HG03025 (cell line): ENCODE results near the gene KRTAP1-5.
"Not testable (repeated sequence)": the region's sequence is repeated elsewhere in the genome, so short reads cannot be mapped to it uniquely, and the experiment has no call there.

Source experiments
- ATAC-seq: cut with Tn5 transposase; IDR thresholded peaks from one replicate; pipeline ENCODE4 v1.9.1; 2021; ENCODE audit warnings: mild to moderate bottlenecking, moderate library complexity; ENCODE audit not compliant: unreplicated experiment, low FRiP score

The KRTAP1-5 gene

DNA sequence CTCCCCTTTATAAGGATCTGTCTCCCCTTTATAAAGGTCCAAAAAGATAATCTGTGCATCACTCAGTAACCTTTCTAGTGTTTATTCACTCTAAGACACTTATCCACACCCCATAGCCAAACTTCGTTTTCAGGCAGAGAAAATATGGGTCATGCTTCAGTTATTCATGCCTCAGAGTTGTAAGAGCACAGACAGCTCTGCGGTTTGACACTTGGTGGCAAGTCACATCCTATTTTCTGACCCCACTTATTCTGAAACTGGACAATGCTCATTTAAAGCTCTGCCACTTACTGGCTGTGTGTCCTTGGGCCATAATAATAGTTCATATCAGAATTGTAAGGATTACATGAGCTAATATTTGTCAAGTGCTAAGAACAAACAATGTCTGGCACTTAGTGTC lies 22.1 kb upstream of the KRTAP1-5 start:
- no peak for ATAC-seq

DNA sequence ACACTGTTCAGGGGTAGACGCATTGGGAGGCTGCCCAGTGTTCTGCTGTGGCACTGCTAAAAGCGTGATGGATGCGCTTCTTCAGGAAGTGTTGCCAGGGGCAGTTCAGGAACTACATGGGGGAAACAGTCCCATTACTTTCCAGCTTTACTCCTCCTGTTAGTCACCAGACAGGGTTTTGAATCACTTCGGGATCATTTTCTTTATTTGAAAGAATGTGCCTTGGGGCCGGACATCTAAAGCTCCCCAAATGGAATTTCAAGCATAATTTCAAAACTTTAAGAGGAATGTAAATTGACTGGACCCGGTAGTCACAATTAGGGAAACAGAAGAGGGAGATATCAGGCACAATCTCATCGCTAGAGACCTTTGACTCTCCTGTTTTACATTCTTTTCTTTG lies 21.4 kb upstream of the KRTAP1-5 start:
- no peak for ATAC-seq

DNA sequence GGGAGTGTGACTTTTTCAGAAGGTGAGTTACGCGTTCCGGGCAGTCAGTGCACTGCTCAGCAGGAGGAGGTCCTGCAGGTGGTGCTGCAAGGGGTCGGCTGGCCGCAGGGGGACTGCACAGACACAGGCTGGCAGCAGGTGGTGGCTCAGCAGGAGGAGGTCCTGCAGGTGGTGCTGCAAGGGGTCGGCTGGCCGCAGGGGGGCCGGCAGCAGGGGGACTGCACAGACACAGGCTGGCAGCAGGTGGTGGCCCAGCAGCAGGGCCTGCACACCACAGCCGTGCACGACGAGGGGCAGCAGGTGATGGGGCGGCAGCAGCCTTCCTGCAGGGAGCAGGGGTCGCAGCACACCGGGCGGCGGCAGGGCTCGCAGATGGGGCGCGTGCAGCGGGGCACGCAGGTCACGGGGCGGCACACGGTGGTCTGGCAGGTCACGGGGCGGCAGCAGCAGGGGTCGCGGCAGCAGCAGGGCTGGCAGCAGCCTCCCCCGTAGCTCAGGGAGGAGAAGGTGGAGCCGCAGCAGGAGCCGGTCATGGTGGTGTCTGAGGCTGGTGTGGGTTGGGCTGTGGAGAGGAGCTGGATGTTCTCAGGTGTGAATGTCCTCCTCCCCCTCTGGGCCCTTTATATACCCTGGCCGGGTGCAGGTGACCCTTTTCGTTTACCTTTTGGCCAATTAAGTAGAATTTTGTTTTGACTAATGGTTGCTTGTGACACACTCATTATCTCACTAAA lies 19.9 kb upstream of the KRTAP1-5 start, which contains the start of gene KRTAP2-1:
KRTAP2-1 (minus strand) TSS at position 582 of the 731 bp plus-strand sequence; CDS start at position 533, 49 bp downstream.
- ATAC-seq = not testable (repeated sequence)

- no peak for ATAC-seq
These were observed 15.9 kb upstream of the KRTAP1-5 start for GRCh38 chr17:41042953-41043352.

GRCh38 chr17:41040783-41041571 lies 14.0 kb upstream of the KRTAP1-5 start, which contains the start of gene KRTAP1-1:
KRTAP1-1 (minus strand) TSS chr17:41041450; CDS start chr17:41041397, 53 bp downstream.
- not testable (repeated sequence) for ATAC-seq

GRCh38 chr17:41037853-41038350 lies 10.9 kb upstream of the KRTAP1-5 start:
- ATAC-seq = no peak

DNA sequence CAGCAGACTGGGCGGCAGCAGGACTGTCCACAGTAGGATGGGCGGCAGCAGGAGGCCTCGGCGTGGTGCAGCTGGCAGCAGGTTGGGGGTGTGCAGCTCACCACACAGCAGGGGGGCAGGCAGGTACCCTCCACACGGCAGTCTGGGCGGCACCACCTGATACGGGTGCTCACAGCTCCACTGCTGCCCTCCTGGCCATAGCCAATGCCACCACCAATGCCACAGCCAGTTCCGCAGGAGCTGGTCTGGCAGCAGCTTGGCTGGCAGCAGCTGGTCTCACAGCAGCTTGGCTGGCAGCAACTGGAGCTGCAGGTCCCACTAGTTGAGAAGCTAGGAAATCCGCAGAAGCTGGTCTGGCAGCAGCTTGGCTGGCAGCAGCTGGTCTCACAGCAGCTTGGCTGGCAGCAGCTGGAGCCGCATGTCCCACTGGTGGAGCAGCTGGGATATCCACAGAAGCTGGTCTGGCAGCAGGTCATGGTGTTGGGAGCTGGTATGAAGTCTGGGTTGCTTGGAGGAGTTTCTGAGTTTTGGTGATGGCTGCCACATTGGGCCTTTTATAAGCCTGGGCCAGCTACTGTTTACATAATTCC lies 7.4 kb upstream of the KRTAP1-5 start, which contains the start of gene KRTAP1-3:
KRTAP1-3 (minus strand) TSS at position 529 of the 590 bp plus-strand sequence; CDS start at position 476, 53 bp downstream.
- ATAC-seq = not testable (repeated sequence)

DNA sequence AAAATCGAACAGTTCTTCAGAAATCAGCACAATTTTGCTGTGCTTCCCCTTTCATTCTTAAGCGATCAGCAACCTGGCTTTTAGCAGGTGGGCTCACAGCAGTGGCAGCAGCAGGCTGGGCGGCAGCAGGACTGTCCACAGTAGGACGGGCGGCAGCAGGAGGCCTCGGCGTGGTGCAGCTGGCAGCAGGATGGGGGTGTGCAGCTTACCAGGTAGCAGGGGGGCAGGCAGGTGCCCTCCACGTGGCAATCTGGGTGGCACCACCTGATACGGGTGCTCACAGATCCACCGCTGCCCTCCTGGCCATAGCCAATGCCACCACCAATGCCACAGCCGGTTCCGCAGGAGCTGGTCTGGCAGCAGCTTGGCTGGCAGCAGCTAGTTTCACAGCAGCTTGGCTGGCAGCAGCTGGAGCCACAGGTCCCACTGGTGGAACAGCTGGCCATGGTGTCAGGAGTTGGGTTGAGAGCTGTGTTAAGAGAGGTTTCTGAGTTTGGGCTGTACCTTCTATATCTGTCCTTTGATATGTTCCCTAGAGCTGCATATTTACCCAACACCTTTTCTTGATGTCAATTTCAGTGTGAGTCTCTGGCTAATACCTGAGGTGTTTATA lies 2.7 kb upstream of the KRTAP1-5 start, which contains the start of gene KRTAP1-4:
KRTAP1-4 (minus strand) TSS at position 563 of the 613 bp plus-strand sequence; CDS start at position 446, 117 bp downstream.
- no peak for ATAC-seq

DNA sequence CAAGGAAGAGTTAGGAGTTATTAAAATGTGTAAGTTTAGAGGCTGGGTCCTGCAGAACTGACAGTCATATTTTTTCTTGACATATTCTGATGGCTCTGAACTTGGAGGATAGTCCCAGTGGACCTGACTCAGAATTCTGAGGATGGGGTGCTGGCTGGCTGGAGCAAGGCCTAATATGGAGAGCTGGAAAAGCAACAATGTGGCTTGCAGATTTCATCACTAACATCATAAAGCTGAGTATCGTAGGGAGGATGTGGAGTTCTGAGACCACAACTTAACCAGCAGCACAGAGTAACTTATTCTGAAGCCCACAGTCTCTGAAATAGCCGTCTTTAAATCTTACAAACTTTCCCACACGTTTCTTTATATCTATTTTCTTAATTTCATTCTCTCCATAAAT lies 2.3 kb downstream of the KRTAP1-5 start:
- no peak for ATAC-seq

- ATAC-seq = no peak
These were observed 6.7 kb downstream of the KRTAP1-5 start for GRCh38 chr17:41020336-41020735.

DNA sequence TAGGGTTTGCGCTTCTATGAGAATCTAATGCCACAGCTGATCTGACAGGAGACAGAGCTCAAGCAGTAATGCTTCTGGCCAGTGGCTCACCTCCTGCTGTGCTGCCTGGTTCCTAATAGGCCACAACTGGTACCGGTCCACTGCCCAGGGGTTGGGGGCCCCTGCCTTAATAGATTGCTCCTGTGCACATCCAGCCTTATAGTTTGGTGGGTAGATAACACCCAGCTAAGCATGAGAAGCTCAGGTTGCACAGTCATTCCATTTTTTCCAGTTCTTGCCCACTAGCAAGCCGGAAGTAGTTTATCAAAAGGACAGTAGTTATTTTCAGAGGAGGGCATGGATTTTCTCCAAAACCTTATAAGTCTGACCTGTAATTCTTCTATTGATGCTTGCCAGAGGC lies 7.6 kb downstream of the KRTAP1-5 start:
- ATAC-seq = no peak

DNA sequence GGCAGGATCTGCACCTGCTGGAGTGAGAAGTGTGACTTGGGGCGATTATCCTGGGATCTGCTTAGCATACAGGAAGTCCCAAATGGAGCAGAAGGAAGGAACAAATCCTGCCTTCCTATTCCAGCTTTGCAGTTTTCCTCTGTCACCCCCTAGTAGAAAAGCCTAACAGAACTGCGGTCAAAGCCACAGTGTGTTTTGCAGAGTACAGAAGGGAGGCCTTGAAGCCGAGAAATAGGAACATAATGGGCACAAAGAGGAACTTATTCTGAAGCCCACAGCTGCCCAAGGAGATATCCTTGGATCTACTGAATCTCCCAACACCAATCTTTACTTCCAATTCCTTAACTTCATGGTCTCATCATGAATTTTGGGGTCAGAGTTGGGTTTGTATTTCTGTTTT lies 8.5 kb downstream of the KRTAP1-5 start:
- ATAC-seq = no peak

DNA sequence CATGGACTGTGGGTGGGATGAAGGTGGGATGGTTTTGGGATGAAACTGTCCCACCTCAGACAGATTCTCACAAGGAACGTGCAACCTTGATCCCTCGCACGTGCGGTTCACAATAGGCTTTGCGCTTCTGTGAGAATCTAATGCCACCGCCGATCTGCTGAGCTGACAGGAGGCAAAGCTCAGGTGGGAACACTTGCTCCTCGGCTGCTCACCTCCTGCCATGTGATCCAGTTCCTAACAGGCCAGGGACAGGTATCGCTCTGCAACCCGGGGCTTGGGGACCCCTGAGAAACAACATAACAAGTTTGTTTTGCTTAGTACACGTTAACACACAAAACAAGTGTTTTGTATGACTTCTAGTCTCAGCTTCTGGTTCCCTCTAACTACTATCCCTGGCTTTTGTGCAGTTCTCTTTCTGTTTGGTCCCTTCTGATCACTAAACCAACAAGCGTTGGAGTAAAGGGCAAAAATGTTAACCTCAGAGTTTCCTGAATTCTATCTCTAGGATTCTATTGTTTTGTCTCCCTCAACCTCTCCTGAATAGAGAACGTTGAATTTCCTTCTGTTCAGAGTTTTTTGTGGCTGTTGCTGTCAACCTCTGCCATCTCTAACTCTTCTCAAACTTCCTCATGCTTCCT lies 10.3 kb downstream of the KRTAP1-5 start:
- ATAC-seq = no peak

DNA sequence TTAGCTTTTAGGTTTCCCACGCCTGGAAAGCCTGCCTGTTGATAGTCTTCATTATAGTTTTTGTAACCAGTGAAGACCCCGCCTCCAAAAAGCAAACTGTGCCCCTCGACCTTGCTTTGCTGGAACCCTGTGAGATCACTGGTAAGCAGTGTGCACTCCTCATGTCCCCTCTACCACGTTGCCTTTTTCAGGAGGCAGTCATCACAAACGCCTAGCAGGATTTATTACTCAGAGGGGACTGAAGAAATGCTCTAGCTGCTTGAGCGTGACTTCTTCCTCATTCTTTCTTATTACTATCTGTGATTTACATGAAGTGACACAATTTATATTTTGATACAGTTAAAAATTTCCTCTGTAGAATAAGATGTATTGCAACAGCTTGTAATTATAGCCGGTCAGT lies 11.6 kb downstream of the KRTAP1-5 start:
- ATAC-seq = no peak

GRCh38 chr17:41013606-41014005 lies 13.4 kb downstream of the KRTAP1-5 start:
- ATAC-seq = no peak

GRCh38 chr17:41013181-41013580 lies 13.8 kb downstream of the KRTAP1-5 start:
- no peak for ATAC-seq

DNA sequence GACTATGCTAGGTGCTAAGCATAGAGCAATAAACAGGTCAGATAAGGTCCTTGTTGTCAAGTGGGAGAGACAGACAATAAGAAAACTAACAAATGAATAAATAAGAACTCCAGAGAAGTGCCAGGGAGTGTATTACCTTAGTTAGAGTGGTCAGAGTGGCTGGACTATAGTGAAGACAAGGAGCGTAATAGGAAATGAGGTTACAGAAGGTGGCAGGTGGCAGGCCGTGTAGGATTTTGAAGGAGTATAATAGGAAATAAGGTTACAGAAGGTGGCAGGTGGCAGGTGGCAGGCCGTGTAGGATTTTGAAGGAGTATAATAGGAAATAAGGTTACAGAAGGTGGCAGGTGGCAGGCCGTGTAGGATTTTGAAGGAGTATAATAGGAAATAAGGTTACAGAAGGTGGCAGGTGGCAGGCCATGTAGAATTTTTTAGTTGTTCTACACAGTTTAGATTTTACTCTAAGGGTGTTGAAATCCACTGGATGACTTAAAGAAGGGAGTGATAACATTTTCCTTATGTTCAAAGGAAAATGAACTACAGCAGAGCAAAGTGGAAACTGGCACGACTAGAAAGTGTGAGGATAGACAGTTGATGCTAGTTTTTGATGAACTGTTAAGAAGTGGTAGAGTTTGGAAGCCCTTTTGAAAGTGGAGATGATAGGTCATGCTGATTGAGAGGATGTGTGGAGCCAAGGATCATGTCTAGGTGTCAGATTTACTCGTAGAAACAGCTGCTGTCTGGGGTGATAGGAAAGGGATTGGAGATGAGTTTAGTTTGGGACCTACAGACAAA lies 14.5 kb downstream of the KRTAP1-5 start:
- ATAC-seq = no peak

GRCh38 chr17:41010441-41010840 lies 16.6 kb downstream of the KRTAP1-5 start:
- ATAC-seq = no peak

GRCh38 chr17:41009936-41010335 lies 17.1 kb downstream of the KRTAP1-5 start:
- ATAC-seq = no peak
